IPS DF 19.7 (cell line): Measurements from ENCODE around the gene PRKD1.
A peak's percentile ranks its signal among the peaks of the same experiment; 100 is the strongest.

Experiments used
- DNase-seq: peaks from one replicate; pipeline ENCODE4 v3.0.0-alpha.2; 2013; ENCODE audit warnings: low read depth, low spot score

The PRKD1 gene

GRCh38 chr14:29681316-29681715, 246.3 kb downstream of the PRKD1 start:
- no peak for DNase-seq

- DNase-seq = no peak
Measured at GRCh38 chr14:29674566-29675285, 252.9 kb downstream of the PRKD1 start.

GRCh38 chr14:29672831-29673230, 254.8 kb downstream of the PRKD1 start:
- no peak for DNase-seq

GRCh38 chr14:29671034-29671433, 256.6 kb downstream of the PRKD1 start:
- no peak for DNase-seq

GRCh38 chr14:29668201-29668600, 259.4 kb downstream of the PRKD1 start:
- DNase-seq = no peak

- no peak for DNase-seq
Measured at GRCh38 chr14:29664515-29664914, 263.1 kb downstream of the PRKD1 start.

- DNase-seq = peak; percentile 70
Measured at GRCh38 chr14:29663281-29663801, 264.3 kb downstream of the PRKD1 start.

- DNase-seq = no peak
Measured at GRCh38 chr14:29654901-29655550, 272.6 kb downstream of the PRKD1 start.

- no peak for DNase-seq
Measured at GRCh38 chr14:29653303-29653702, 274.3 kb downstream of the PRKD1 start.

- DNase-seq = no peak
Measured at GRCh38 chr14:29652571-29652970, 275.1 kb downstream of the PRKD1 start.

GRCh38 chr14:29650554-29651269, 276.9 kb downstream of the PRKD1 start:
- no peak for DNase-seq

GRCh38 chr14:29649170-29649569, 278.5 kb downstream of the PRKD1 start:
- no peak for DNase-seq

GRCh38 chr14:29648045-29648444, 279.6 kb downstream of the PRKD1 start:
- DNase-seq = no peak

- no peak for DNase-seq
Measured at GRCh38 chr14:29645117-29645516, 282.5 kb downstream of the PRKD1 start.

- no peak for DNase-seq
Measured at GRCh38 chr14:29643433-29644211, 284.0 kb downstream of the PRKD1 start.

- no peak for DNase-seq
Measured at GRCh38 chr14:29637411-29637810, 290.2 kb downstream of the PRKD1 start.

- no peak for DNase-seq
Measured at GRCh38 chr14:29636870-29637269, 290.8 kb downstream of the PRKD1 start.

GRCh38 chr14:29630566-29631160, 297.0 kb downstream of the PRKD1 start:
- no peak for DNase-seq

- no peak for DNase-seq
Measured at GRCh38 chr14:29629839-29630238, 297.8 kb downstream of the PRKD1 start.

- no peak for DNase-seq
Measured at GRCh38 chr14:29627137-29627536, 300.5 kb downstream of the PRKD1 start.

- no peak for DNase-seq
Measured at GRCh38 chr14:29618323-29619067, 309.2 kb downstream of the PRKD1 start.
